ENCODE results near the gene GGA1. TPM values are rescaled to one million over a fixed set of nuclear protein-coding genes. Genes with fewer than 3 reads are reported as not detected.

GGA1 gene
- total and polyA plus RNA-seq, 9 of the 15 experiments (the other 6 are each of a cell fraction or from before 2014, with no cell fraction given): 1.5 to 69.5 (median 31.6) TPM

DNA sequence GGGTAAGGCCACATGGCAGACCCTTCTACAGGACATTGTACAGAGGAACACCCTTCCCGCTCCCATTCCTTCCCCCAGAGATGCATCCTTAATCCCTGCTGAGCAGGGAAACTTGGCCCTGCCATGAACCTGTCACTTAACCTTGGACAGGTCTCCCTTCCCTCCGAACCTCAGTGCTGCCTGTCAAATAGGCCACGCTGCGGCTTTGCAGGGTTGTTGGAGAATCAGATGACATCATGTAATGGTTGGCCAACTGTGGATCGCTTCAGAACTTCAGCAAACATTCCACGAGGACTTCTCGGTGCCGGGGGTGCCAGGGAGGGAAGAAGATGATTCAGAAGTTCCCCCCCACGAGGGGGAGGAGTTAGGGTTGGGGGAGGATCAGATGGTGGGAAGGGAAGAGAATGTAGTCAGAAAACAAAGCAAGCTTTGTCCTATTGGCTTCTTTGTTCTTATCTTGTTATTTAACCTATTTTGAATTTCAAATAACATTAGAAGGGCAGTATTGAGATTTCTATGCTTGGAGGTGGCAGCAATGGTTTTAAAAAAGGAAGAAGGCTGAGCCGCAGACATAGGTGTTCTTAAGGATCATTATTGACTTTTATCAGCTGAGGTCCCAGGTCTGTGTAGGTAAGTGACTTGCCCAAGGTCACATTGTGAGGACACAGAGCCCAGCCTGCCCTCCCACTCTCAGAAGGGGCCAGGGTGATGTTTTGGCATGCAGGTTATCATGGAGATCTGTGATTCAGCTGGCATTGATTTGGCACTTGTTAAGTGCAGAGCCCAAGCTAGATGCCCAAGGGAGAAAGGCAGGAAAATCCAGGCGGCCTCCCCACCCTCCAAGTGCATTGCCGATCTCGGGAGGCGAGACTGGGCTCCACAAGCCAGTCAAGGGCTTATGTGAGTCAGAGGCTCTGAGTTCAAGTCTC, 45.2 kb upstream of the GGA1 start (continued):
- TF ChIP-seq, protein P1, sequence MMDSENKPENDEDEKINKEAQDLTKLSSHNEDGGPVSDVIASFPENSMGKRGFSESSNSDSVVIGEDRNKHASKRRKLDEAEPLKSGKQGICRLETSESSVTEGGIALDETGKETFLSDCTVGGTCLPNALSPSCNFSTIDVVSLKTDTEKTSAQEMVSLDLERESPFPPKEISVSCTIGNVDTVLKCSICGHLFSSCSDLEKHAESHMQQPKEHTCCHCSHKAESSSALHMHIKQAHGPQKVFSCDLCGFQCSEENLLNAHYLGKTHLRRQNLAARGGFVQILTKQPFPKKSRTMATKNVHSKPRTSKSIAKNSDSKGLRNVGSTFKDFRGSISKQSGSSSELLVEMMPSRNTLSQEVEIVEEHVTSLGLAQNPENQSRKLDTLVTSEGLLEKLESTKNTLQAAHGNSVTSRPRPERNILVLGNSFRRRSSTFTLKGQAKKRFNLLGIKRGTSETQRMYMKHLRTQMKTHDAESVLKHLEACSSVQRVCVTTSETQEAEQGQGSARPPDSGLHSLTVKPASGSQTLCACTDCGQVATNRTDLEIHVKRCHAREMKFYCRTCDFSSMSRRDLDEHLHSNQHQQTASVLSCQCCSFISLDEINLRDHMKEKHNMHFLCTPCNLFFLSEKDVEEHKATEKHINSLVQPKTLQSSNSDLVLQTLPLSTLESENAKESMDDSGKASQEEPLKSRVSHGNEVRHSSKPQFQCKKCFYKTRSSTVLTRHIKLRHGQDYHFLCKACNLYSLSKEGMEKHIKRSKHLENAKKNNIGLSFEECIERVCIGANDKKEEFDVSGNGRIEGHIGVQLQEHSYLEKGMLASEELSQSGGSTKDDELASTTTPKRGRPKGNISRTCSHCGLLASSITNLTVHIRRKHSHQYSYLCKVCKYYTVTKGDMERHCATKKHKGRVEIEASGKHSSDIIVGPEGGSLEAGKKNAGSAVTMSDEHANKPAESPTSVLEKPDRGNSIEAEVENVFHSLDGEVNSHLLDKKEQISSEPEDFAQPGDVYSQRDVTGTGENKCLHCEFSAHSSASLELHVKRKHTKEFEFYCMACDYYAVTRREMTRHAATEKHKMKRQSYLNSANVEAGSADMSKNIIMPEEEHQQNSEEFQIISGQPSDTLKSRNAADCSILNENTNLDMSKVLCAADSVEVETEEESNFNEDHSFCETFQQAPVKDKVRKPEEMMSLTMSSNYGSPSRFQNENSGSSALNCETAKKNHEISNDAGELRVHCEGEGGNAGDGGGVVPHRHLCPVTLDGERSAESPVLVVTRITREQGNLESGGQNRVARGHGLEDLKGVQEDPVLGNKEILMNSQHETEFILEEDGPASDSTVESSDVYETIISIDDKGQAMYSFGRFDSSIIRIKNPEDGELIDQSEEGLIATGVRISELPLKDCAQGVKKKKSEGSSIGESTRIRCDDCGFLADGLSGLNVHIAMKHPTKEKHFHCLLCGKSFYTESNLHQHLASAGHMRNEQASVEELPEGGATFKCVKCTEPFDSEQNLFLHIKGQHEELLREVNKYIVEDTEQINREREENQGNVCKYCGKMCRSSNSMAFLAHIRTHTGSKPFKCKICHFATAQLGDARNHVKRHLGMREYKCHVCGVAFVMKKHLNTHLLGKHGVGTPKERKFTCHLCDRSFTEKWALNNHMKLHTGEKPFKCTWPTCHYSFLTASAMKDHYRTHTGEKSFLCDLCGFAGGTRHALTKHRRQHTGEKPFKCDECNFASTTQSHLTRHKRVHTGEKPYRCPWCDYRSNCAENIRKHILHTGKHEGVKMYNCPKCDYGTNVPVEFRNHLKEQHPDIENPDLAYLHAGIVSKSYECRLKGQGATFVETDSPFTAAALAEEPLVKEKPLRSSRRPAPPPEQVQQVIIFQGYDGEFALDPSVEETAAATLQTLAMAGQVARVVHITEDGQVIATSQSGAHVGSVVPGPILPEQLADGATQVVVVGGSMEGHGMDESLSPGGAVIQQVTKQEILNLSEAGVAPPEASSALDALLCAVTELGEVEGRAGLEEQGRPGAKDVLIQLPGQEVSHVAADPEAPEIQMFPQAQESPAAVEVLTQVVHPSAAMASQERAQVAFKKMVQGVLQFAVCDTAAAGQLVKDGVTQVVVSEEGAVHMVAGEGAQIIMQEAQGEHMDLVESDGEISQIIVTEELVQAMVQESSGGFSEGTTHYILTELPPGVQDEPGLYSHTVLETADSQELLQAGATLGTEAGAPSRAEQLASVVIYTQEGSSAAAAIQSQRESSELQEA (IDR thresholded peaks at IDR 0.05; ENCODE audit: low read depth): no peak
- TF ChIP-seq, protein P2, sequence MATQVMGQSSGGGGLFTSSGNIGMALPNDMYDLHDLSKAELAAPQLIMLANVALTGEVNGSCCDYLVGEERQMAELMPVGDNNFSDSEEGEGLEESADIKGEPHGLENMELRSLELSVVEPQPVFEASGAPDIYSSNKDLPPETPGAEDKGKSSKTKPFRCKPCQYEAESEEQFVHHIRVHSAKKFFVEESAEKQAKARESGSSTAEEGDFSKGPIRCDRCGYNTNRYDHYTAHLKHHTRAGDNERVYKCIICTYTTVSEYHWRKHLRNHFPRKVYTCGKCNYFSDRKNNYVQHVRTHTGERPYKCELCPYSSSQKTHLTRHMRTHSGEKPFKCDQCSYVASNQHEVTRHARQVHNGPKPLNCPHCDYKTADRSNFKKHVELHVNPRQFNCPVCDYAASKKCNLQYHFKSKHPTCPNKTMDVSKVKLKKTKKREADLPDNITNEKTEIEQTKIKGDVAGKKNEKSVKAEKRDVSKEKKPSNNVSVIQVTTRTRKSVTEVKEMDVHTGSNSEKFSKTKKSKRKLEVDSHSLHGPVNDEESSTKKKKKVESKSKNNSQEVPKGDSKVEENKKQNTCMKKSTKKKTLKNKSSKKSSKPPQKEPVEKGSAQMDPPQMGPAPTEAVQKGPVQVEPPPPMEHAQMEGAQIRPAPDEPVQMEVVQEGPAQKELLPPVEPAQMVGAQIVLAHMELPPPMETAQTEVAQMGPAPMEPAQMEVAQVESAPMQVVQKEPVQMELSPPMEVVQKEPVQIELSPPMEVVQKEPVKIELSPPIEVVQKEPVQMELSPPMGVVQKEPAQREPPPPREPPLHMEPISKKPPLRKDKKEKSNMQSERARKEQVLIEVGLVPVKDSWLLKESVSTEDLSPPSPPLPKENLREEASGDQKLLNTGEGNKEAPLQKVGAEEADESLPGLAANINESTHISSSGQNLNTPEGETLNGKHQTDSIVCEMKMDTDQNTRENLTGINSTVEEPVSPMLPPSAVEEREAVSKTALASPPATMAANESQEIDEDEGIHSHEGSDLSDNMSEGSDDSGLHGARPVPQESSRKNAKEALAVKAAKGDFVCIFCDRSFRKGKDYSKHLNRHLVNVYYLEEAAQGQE (IDR thresholded peaks at IDR 0.05; ENCODE audit: borderline replicate concordance): peak; percentile 19; the same call in 1 of the 2 replicates
- TF ChIP-seq, protein P2 (CRISPR knock-in tag; IDR thresholded peaks at IDR 0.05; ENCODE audit: low read depth): no peak
- TF ChIP-seq SIX5 (IDR thresholded peaks at IDR 0.05; ENCODE audit: borderline replicate concordance in 1 of 2, insufficient read depth in 1 of 2, low read depth in 1 of 2, low read length in 2 of 2): no peak
- no peak for TF ChIP-seq ZNF354B (CRISPR knock-in tag; IDR thresholded peaks at IDR 0.05)
- no peak for TF ChIP-seq TRIM28 (IDR thresholded peaks at IDR 0.05)
- TF ChIP-seq HNRNPK (IDR thresholded peaks at IDR 0.05; ENCODE audit: low read depth, low read length, poor library complexity, severe bottlenecking): no peak
- TF ChIP-seq HEY1 (CRISPR knock-in tag; IDR thresholded peaks at IDR 0.05; ENCODE audit: borderline replicate concordance): no peak
- TF ChIP-seq ADNP (tag; IDR thresholded peaks at IDR 0.05): no peak
- no peak for TF ChIP-seq ZNF785 (CRISPR knock-in tag; IDR thresholded peaks at IDR 0.05)

Measured in K562 (cell line).